Upper lobe of left lung (tissue), 6 donors: ENCODE data around the gene ALDH8A1. TPM values are rescaled to one million over a fixed set of nuclear protein-coding genes. Genes with fewer than 3 reads are reported as not detected.
"Not testable (repeated sequence)": the region's sequence is repeated elsewhere in the genome, so short reads cannot be mapped to it uniquely, and the experiment has no call there.

Experiments used
- ATAC-seq, 2 donors: fragments of 200-7000 bp; cut with Tn5 transposase; one replicate each; pipeline ENCODE4 v1.9.1; 2022; ENCODE audit warnings: mild to moderate bottlenecking in 2 of 2, moderate library complexity in 2 of 2; ENCODE audit not compliant: low FRiP score in 2 of 2
- DNase-seq, 2 donors: peaks; one replicate each; pipeline ENCODE4 v3.0.0-alpha.2; 2019 to 2020
- H3K27ac ChIP-seq, 4 donors: fragments of 200-600 bp; sonication (generic); one replicate each; pipeline ENCODE4 v1.5.1; 2016 to 2019
- H3K27me3 ChIP-seq, 4 donors: fragments of 200-600 bp; sonication (generic); one replicate each; pipeline ENCODE4 v1.5.1; 2017 to 2019
- H3K36me3 ChIP-seq, 4 donors: fragments of 200-600 bp; sonication (generic); one replicate each; pipeline ENCODE4 v1.5.1; 2016 to 2019
- H3K4me1 ChIP-seq, 4 donors: fragments of 200-600 bp; sonication (generic); one replicate each; pipeline ENCODE4 v1.5.1; 2018 to 2019
- H3K4me3 ChIP-seq, 4 donors: fragments of 200-600 bp; sonication (generic); one replicate each; pipeline ENCODE4 v1.5.1; 2017 to 2019; ENCODE audit warnings: mild to moderate bottlenecking in 2 of 4, moderate library complexity in 1 of 4
- H3K9me3 ChIP-seq, 4 donors: fragments of 200-600 bp; sonication (generic); one replicate each; pipeline ENCODE4 v1.5.1; 2018 to 2019
- CTCF ChIP-seq, 6 experiments: fragments of 450-650 bp in 4 of 6; fragments of 200-600 bp in 2 of 6; sonication (generic) in 2 of 6; IDR thresholded peaks; one replicate each; pipeline ENCODE4 v1.5.1; 2016 to 2019; ENCODE audit warnings: antibody characterized with exemption in 6 of 6
- EP300 ChIP-seq, 4 donors: sonication (generic); formaldehyde crosslinking; IDR thresholded peaks; one replicate each; pipeline ENCODE4 v1.5.1; 2017; ENCODE audit warnings: antibody characterized with exemption in 4 of 4, control low read depth in 2 of 4
- POLR2A ChIP-seq, 4 donors: fragments of 450-650 bp; IDR thresholded peaks; one replicate each; pipeline ENCODE4 v1.5.1; 2016 to 2017; ENCODE audit warnings: antibody characterized with exemption in 4 of 4, mild to moderate bottlenecking in 2 of 4
- POLR2AphosphoS5 ChIP-seq, 2 donors: sonication (generic); formaldehyde crosslinking; IDR thresholded peaks; one replicate each; pipeline ENCODE4 v1.5.1; 2017; ENCODE audit warnings: antibody characterized with exemption in 2 of 2
- WGBS, 2 donors: methylation state at CpG; one replicate each; pipeline ENCODE4 v1.1.5; 2017 to 2018; 5-methylcytosine and 5-hydroxymethylcytosine counted together
- total RNA-seq, 6 donors: library from RNA; depleted of rRNA in 4 of 6; stranded (reverse); fragments of >200 nt in 4 of 6; gene quantifications; one replicate each; pipeline versions ENCODE4 v1.1.0 to v1.2.1, GENCODE V29; 2016 to 2021
- donor health status: DM: no; HTN: no; CAD: no; lungs with moderate emphysema.
- donor health status: DM: no; HTN: yes; CAD: no; lungs with severe emphysema.

The ALDH8A1 gene
- total RNA-seq, 6 donors from 2014 or later = 0.23 to 2.7 (median 0.69) TPM; not detected in 2

DNA sequence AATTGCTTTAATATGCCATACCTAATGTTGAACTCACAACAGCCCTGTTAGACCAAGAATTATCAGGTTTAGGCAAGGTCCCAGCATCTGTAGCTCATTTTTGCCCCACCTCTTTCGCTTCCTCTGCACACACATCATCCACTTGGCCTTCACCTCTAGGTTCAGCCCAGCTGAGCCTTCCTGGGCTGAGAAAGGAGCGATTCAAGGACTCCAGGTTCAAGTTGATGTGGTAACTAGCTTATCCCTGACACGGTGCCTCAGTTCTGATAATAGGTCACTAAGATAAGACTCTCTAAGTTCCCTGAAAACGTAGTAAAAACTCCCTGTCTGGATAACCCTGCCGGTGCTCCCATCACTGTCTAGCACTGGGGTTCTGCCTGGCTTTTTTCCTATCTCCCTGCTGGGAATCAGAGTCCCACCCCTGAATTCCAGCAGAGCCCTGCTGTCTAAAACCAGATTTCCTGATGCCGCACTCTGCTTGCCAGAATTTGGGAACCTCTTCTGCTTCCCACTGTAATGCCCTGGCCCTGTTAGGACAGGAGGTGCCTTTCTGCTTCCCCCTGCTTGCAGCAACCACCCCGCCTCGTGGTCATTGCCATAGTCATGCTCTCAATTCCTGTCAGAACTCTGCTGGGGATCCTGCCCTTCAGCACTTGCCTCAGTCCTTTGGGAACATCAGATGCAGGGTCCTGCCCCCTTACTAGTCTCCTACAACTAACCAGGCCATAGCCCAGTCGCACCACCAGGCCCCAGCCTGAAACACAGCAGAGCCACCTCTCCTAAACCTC is 47.6 kb downstream of the ALDH8A1 start:
- H3K27ac ChIP-seq = no peak overlapping the region
- H3K9me3 ChIP-seq = no peaks in the 10 kb centered on the region
- DNase-seq = no peak
- H3K36me3 ChIP-seq = no peaks in the 10 kb centered on the region
- no peaks in the 10 kb centered on the region for H3K27me3 ChIP-seq
- no peak overlapping the region for H3K4me3 ChIP-seq
- no peak for TF ChIP-seq POLR2AphosphoS5 (IDR thresholded peaks at IDR 0.05)
- no peak for TF ChIP-seq CTCF (IDR thresholded peaks at IDR 0.05)
- TF ChIP-seq POLR2A (IDR thresholded peaks at IDR 0.05) = no peak
- TF ChIP-seq EP300 (IDR thresholded peaks at IDR 0.05) = no peak
- no peaks in the 10 kb centered on the region for H3K4me1 ChIP-seq
- peak in 1 of 2 donors; percentile 53 for ATAC-seq
- WGBS, 2 donors = 79 to 86% methylated on average over 8 to 9 of the region's 9 CpGs

DNA sequence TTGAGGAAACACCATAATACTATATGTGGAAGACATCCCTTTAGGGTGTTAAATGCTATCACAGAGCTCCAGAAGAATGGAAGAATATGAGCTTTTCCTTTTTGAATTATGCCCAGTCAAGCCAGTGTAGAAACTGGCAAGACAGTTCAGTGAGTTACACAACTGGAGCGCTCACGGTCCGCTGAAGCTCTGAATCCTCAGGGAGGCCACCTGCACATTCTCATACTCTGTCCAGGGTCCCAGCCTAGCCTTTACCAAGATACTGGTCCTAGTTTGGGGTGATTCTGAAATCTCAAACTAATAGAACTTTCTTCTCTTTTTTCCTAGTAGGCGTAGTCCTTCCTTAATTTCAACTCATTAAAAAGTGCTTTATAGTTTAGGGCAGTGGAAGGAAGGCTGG is 51.3 kb downstream of the ALDH8A1 start:
- H3K4me3 ChIP-seq = no peak overlapping the region
- 92 to 95% methylated on average over 4 of the region's 4 CpGs for WGBS, 2 donors

GRCh38 chr6:134898166-134898565 is 51.7 kb downstream of the ALDH8A1 start:
- WGBS, 2 donors = 87 to 94% methylated on average over 5 of the region's 5 CpGs
- not testable (repeated sequence) for DNase-seq, H3K27ac ChIP-seq, ATAC-seq, H3K27me3 ChIP-seq, H3K9me3 ChIP-seq, H3K4me1 ChIP-seq, H3K4me3 ChIP-seq, H3K36me3 ChIP-seq

More for the DNA sequence above, 51.3 kb downstream of the ALDH8A1 start:
- Histone ChIP-seq H3K36me3 (no peaks in the 10 kb centered on the region), H3K4me1 (no peaks in the 10 kb centered on the region), H3K27me3 (no peaks in the 10 kb centered on the region), H3K27ac (no peak overlapping the region), H3K9me3 (no peaks in the 10 kb centered on the region)
- no peak for ATAC-seq
- no peak for DNase-seq
- TF ChIP-seq POLR2A (IDR thresholded peaks at IDR 0.05) (no peak), EP300 (IDR thresholded peaks at IDR 0.05) (no peak), POLR2AphosphoS5 (IDR thresholded peaks at IDR 0.05) (no peak), CTCF (IDR thresholded peaks at IDR 0.05) (no peak)

DNA sequence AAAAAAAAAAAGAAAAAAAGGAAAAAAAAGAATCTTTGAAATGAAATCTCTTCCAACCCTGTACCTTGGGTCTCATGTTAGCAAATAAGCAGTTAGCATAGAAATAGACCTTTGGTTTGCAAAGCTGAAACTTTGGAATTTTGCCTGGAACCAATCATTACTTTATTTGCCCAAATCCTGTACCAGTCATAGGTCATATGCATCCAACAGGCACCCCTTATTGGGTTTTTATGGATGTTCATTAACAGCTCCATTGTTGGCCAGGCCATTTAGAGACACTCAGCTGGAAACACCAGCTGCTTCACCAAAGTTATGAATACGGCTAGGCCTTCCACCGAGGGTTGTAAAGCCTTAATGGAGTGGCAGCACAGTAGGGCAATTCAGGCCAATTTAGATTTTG is 53.0 kb downstream of the ALDH8A1 start:
- Histone ChIP-seq H3K27me3 (no peaks in the 10 kb centered on the region), H3K4me1 (no peaks in the 10 kb centered on the region), H3K27ac (no peak overlapping the region), H3K36me3 (no peaks in the 10 kb centered on the region), H3K9me3 (peaks cover 0 to 7% (median 0%) of the 10 kb centered on the region in 4 donors), H3K4me3 (no peak overlapping the region)
- DNase-seq (no peak), ATAC-seq (no peak)
- no peak for TF ChIP-seq POLR2A (IDR thresholded peaks at IDR 0.05)
- TF ChIP-seq CTCF (IDR thresholded peaks at IDR 0.05) = no peak
- no peak for TF ChIP-seq POLR2AphosphoS5 (IDR thresholded peaks at IDR 0.05)
- no peak for TF ChIP-seq EP300 (IDR thresholded peaks at IDR 0.05)
- WGBS, 2 donors = 86 to 100% methylated on average over 2 of the region's 2 CpGs

GRCh38 chr6:134894800-134895199 is 55.1 kb downstream of the ALDH8A1 start:
- no peak overlapping the region for H3K4me3 ChIP-seq
- peaks cover 0 to 7% (median 0%) of the 10 kb centered on the region in 4 donors for H3K9me3 ChIP-seq
- TF ChIP-seq POLR2AphosphoS5 (IDR thresholded peaks at IDR 0.05) (no peak), POLR2A (IDR thresholded peaks at IDR 0.05) (no peak), CTCF (IDR thresholded peaks at IDR 0.05) (no peak), EP300 (IDR thresholded peaks at IDR 0.05) (no peak)
- ATAC-seq (no peak), DNase-seq (no peak)
- no peak overlapping the region for H3K27ac ChIP-seq
- H3K4me1 ChIP-seq = no peaks in the 10 kb centered on the region
- H3K27me3 ChIP-seq = no peaks in the 10 kb centered on the region
- H3K36me3 ChIP-seq = no peaks in the 10 kb centered on the region
- 91 to 96% methylated on average over 1 of the region's 1 CpG for WGBS, 2 donors
